Activated T-cell treated with anti-CD3 and anti-CD28 coated beads, Interleukin-2, amount 50 U/mL, for 72 hours (primary cell): ENCODE results near the gene ST6GAL1. TPM values are rescaled to one million over a fixed set of nuclear protein-coding genes. Genes with fewer than 3 reads are reported as not detected.

ENCODE experiments used
- ATAC-seq, 2 donors: fragments of 150-1000 bp; cut with Tn5 transposase; replicated peaks in 1 of 2; 2 replicates each; pipeline ENCODE4 v1.10.0; 2021; ENCODE audit warnings: moderate library complexity in 2 of 2, mild to moderate bottlenecking in 1 of 2
- DNase-seq, 2 donors: peaks; one replicate each; pipeline ENCODE4 v3.0.0; 2021 to 2022; ENCODE audit warnings: mixed read lengths in 1 of 2
- H3K27ac Mint-ChIP-seq: one replicate; pipeline ENCODE4 v1.8.0; 2022; ENCODE audit warnings: mild to moderate bottlenecking, moderate library complexity, mixed read lengths
- H3K27me3 Mint-ChIP-seq: one replicate; pipeline ENCODE4 v1.8.0; 2022; ENCODE audit warnings: low read depth, mixed read lengths
- H3K36me3 Mint-ChIP-seq, 2 donors: one replicate each; pipeline ENCODE4 v1.8.0; 2022; ENCODE audit warnings: mixed read lengths in 2 of 2, mild to moderate bottlenecking in 1 of 2; ENCODE audit not compliant: insufficient read depth in 2 of 2
- H3K4me1 Mint-ChIP-seq: one replicate; pipeline ENCODE4 v1.8.0; 2022; ENCODE audit warnings: low read depth, mixed read lengths
- H3K4me3 Mint-ChIP-seq, 2 donors: one replicate each; pipeline ENCODE4 v1.8.0; 2022; ENCODE audit warnings: mild to moderate bottlenecking in 2 of 2, mixed read lengths in 2 of 2, moderate library complexity in 2 of 2
- H3K9me3 Mint-ChIP-seq, 2 donors: one replicate each; pipeline ENCODE4 v1.8.0; 2022; ENCODE audit warnings: mixed read lengths in 2 of 2
- total RNA-seq, 2 donors: library from RNA; stranded (reverse); gene quantifications; one replicate each; pipeline ENCODE4 v1.2.3, GENCODE V29; 2022

ST6GAL1 gene
- total RNA-seq, 2 donors from 2014 or later = 98.1 to 104 TPM

DNA sequence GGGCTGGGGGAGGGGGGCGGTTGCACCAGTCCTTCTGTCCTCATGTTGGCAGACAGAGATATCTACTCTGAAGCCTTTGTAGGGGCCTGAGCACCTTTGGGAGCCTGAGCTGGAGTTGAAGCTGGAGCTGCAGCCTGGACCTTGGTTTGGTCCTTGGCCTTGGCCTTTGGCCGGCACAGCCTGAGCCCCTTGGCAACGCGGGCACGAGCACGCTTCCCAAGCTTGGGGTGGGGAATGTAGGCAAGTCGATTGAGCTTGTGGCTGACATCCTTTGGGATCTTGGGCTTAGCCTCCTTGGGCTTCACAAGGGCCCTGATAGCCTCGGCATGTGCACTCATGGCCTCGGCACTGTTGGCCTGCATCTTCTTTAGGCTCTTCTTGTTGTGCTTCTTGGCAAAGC, 8.1 kb upstream of the ST6GAL1 start:
- DNase-seq = no peak
- ATAC-seq = no peak
- H3K27ac Mint-ChIP-seq = no peak overlapping the region
- no peak overlapping the region for H3K4me3 Mint-ChIP-seq
- H3K9me3 Mint-ChIP-seq = no peaks in the 10 kb centered on the region
- peaks cover 10% of the 10 kb centered on the region for H3K4me1 Mint-ChIP-seq
- no peaks in the 10 kb centered on the region for H3K27me3 Mint-ChIP-seq
- H3K36me3 Mint-ChIP-seq = no peaks in the 10 kb centered on the region

DNA sequence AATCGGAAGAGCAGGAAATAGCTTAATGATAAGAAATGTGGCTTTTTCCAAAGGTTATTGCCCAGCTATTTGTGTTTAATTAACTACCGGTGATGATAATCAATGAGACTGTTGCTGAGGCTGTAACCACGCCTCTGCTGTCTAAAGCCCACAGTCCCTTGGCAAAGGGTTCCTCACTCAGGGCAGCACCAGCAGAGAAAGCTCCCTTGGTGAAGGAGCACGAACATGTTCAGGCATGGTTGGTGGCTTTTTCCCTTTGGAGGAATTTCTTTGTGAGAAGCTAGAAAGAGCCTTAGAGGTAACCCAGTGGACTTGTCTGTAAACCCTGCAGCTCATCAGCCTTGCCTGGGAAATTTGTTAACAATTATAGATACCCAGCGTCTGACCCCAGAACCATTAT, 7.5 kb upstream of the ST6GAL1 start:
- ATAC-seq (no peak), DNase-seq (no peak)
- Mint-ChIP-seq H3K36me3 (no peaks in the 10 kb centered on the region), H3K4me3 (no peak overlapping the region), H3K27ac (no peak overlapping the region), H3K9me3 (no peaks in the 10 kb centered on the region), H3K4me1 (peaks cover 8% of the 10 kb centered on the region), H3K27me3 (no peaks in the 10 kb centered on the region)

DNA sequence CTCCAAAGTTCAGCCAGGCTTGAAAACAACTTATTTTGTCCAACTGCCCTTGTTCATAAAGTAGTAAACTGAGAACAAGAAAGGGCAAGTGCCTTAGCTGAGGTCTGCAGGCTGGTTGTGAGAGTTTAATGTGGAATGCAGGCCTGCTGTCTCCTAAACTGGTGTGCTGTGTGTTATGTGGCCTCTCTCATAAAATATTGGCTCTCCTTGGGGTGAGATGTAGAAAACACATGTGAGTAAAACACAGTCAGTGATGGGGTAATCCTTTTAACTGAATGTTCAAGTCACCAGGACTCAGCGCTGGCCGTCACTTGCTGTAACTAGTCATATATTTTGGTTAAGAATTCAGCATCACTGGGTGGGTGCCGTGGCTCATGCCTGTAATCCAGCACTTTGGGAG, 7.1 kb upstream of the ST6GAL1 start:
- Mint-ChIP-seq H3K27me3 (no peaks in the 10 kb centered on the region), H3K4me1 (peaks cover 3% of the 10 kb centered on the region), H3K27ac (no peak overlapping the region), H3K9me3 (no peaks in the 10 kb centered on the region), H3K36me3 (no peaks in the 10 kb centered on the region), H3K4me3 (no peak overlapping the region)
- DNase-seq (no peak), ATAC-seq (no peak)

DNA sequence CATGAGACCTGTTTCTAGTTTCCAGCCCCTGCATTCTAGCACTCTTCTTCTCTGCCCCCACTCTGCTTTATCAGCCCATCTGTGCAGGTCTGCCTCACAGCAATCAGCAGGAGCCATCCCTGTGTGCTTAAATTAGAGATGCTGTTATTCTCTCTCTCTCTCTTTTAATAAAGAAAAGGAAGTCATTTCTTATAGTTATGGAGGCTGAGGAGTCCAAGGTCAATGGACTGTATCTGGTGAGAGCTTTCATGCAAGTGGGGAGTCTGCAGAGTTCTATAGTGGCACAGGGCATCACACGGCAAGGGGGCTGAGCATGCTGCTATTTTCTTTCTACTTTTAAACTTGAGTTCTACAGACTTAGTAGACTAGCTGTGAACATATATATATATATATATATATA, 4.5 kb upstream of the ST6GAL1 start:
- H3K36me3 Mint-ChIP-seq = peaks cover 0 to 4% of the 10 kb centered on the region in 2 donors
- DNase-seq = no peak
- H3K4me1 Mint-ChIP-seq = peaks cover 15% of the 10 kb centered on the region
- H3K27me3 Mint-ChIP-seq = no peaks in the 10 kb centered on the region
- ATAC-seq = no peak
- peak overlapping the region; percentile 20 for H3K27ac Mint-ChIP-seq
- H3K9me3 Mint-ChIP-seq = no peaks in the 10 kb centered on the region
- no peak overlapping the region for H3K4me3 Mint-ChIP-seq

DNA sequence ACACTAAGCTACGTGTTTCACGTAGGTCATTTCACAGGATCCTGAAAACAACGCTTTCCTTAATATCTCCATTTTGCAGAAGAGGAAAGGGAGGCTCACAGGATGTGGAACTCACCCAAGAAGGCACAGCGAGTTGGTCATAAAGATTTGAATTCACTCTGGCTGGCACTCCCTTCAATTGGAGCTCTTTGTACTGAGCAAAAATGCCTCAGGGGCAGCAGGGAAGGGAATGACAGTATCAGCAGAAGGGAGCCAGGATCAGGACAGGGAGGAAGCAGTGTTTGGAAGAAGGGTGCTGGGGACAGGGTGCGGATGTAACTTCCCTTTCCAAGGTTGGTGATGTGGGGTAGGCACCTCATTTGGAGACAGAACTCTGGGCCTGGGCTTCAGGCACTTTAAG, 1.1 kb upstream of the ST6GAL1 start:
- no peaks in the 10 kb centered on the region for H3K27me3 Mint-ChIP-seq
- peaks cover 13 to 15% of the 10 kb centered on the region in 2 donors for H3K36me3 Mint-ChIP-seq
- DNase-seq = no peak
- no peak overlapping the region for H3K27ac Mint-ChIP-seq
- peak overlapping the region in 1 of 2 donors; percentile 4 for H3K4me3 Mint-ChIP-seq
- peaks cover 34% of the 10 kb centered on the region for H3K4me1 Mint-ChIP-seq
- ATAC-seq = no peak
- H3K9me3 Mint-ChIP-seq = no peaks in the 10 kb centered on the region

DNA sequence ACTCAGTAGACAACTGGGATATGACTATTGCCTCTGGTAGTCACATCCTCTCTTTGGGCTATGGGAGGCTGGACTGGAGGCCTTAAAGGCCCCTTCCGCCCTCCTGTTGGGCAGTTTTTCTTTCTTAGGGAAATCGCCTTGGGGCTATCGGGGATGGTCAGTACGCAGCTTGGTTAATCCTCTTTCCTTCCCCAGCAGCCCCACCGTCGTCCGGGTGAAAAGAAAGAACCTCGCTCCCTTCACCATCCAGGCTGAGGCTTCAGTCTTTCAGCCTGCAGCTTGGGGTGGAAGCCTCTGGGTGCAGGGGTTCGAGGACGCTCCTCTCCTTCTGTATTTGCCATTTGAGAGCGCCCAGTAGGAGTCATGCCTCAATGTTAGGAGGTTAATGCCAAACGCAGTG, 641 bp upstream of the ST6GAL1 start:
- Mint-ChIP-seq H3K36me3 (peaks cover 15 to 17% of the 10 kb centered on the region in 2 donors), H3K27ac (peak overlapping the region; percentile 80), H3K27me3 (no peaks in the 10 kb centered on the region), H3K9me3 (no peaks in the 10 kb centered on the region), H3K4me3 (peak overlapping the region; percentile 90 to 96), H3K4me1 (peaks cover 34% of the 10 kb centered on the region)
- ATAC-seq (no peak), DNase-seq (no peak)

DNA sequence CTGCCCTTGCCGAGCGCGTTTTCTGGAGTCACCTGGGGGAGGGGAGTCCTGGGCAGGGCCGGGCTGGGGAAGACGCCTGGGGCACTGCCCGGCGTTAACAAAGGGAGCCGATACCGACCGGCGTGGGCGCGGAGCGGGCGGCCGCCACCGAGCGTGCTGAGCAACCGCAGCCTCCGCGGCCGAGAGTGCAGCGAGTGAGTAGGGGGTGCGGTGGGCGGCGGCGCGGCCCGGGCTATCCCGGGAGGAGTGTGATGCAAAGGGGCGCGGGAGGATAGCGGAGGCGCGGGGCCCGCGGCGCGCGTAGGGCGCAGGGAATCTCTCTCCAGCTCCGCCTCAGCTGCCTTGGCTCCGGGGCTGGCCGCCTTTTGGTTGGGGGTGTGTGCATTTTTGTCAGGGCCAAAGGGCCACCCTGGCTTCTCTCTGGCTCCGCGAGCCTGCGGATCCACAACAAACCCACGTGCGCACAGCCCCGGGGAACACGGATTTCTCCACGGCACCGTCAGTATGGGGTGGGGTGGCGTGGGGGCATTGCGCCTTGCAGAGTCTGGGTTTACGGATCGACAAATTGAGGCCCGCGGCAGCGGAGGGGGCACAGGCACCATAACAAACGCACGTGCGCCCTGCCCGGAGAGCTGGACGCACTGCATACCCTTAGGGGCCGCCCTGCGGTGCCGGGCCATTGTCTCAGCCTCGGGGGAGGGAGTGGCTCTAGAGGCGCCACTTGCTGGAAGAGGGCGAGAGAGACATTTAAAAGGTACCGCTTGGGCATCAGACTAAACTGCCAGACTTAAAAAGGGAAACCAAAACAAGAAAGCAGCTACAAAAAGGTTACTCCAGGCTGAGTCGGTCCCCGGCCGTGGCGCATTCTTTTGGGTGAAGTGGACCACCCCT, 560 bp downstream of the ST6GAL1 start:
- peaks cover 22 to 25% of the 10 kb centered on the region in 2 donors for H3K36me3 Mint-ChIP-seq
- no peaks in the 10 kb centered on the region for H3K27me3 Mint-ChIP-seq
- ATAC-seq (peak; percentile 80 to 83), DNase-seq (peak; percentile 75 to 81)
- no peaks in the 10 kb centered on the region for H3K9me3 Mint-ChIP-seq
- peak overlapping the region; percentile 90 to 96 for H3K4me3 Mint-ChIP-seq
- peaks cover 43% of the 10 kb centered on the region for H3K4me1 Mint-ChIP-seq
- H3K27ac Mint-ChIP-seq = peak overlapping the region; percentile 94

DNA sequence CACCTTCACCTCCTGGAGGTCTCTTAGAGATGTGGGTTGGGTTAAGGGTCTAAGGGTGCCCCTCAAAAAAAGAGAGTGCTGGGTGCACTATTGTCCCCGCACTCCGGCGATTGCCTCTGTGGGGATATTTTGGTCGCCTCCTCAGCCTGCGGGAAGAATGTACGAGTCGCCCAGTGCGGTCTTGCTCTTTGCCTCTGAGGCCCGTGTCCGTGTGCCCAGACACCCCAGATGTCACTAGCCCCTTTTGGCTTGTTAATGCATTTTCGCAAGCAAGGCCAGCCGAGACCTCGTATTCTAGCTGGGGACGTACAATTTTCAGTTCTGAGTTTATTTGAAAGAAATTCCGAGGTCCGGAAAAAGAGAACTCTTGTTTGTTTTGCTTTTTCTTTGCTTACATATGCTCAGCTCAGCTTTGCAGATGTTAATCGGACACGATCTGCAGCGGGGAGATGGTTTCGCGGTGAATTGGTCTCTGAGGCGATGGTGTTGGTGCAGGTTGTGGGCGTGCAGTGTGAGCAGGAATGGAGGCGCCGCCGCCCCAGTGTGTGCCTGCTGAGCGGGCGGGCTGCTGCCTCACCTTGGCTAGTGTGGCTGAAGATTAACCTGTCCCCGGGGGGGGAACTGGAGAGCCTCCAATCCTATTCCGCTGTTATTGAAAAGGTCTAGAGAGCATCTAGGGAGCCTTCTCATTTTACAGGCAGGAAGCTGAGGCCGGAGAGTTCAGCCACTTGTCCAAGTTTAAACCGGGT, 1.4 kb downstream of the ST6GAL1 start:
- H3K4me3 Mint-ChIP-seq = peak overlapping the region; percentile 90 to 96
- H3K27ac Mint-ChIP-seq = peak overlapping the region; percentile 94
- DNase-seq (peak; percentile 75 to 81), ATAC-seq (peak; percentile 59 to 68)
- no peaks in the 10 kb centered on the region for H3K9me3 Mint-ChIP-seq
- H3K4me1 Mint-ChIP-seq = peaks cover 43% of the 10 kb centered on the region
- peaks cover 22 to 25% of the 10 kb centered on the region in 2 donors for H3K36me3 Mint-ChIP-seq
- no peaks in the 10 kb centered on the region for H3K27me3 Mint-ChIP-seq

DNA sequence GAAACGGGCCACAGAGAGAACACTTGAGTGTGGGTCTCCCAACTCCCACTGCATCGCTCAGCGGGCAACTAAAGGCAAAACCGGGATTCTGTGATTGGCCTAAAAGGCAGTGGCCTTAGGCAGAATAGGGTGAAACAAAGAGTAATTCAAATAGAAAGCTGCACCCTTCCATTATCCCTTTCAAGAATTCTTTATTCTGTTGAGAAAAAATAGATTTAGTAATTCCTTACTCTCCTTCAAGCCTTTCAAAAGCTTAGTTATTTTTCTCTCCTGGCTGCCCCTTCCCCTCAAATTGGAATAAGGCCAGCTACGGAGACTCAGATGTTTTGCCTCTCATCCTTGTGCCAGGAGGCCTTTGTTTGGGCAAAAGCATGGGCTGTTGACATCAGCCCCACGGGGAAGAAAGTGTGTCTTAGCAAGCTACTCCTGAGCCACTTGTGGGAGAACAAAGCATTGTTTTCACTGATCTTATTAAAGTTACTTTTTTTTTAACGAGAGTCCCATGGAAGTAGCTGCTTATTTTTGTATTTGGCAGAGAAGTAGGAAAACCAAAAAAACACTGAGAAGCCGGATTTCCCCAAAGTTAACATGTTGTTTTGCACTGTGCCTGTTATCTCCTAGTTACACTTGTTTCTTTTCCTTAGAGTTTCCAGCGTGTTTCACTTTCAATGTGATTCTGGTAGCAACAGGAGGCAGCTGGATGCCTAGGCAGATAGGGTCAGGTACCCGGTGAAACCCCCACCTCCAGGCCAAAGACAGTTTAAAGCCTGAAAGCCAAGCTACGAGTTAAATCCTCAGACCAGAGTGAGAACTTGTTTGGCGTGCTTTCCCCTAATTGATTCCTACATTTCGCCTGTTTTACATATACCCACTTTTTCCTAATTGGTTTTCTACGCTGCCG, 2.2 kb downstream of the ST6GAL1 start:
- peaks cover 22 to 29% of the 10 kb centered on the region in 2 donors for H3K36me3 Mint-ChIP-seq
- no peak for ATAC-seq

DNA sequence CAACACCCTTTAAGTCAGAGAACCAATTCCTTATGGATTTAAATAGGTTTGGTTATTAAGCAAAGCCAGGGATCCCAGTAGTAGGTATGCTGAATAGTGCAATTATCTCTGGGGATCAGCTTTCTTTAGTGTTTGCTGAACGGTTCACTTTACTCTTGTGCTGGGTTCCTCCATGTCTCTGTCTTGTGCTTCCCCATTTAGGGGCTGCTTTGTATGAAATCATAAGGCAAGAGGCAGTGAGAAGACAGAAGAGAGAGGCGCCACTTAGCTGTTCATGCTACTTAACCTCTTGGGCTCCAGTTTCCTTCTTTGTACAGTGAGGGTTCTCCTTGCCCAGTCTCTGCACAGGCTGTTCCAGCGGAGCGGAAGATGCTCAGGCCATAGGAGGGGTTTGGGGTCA, 3.5 kb downstream of the ST6GAL1 start:
- no peaks in the 10 kb centered on the region for H3K9me3 Mint-ChIP-seq
- DNase-seq (no peak), ATAC-seq (no peak)
- H3K4me3 Mint-ChIP-seq = peak overlapping the region; percentile 90 to 96
- H3K27ac Mint-ChIP-seq = no peak overlapping the region
- no peaks in the 10 kb centered on the region for H3K27me3 Mint-ChIP-seq
- peaks cover 22 to 35% of the 10 kb centered on the region in 2 donors for H3K36me3 Mint-ChIP-seq
- H3K4me1 Mint-ChIP-seq = peaks cover 58% of the 10 kb centered on the region

More for the DNA sequence above, 2.2 kb downstream of the ST6GAL1 start:
- Mint-ChIP-seq H3K9me3 (no peaks in the 10 kb centered on the region), H3K27ac (peak overlapping the region; percentile 94), H3K4me3 (peak overlapping the region; percentile 90 to 96), H3K27me3 (no peaks in the 10 kb centered on the region), H3K4me1 (peaks cover 49% of the 10 kb centered on the region)
- DNase-seq = no peak

DNA sequence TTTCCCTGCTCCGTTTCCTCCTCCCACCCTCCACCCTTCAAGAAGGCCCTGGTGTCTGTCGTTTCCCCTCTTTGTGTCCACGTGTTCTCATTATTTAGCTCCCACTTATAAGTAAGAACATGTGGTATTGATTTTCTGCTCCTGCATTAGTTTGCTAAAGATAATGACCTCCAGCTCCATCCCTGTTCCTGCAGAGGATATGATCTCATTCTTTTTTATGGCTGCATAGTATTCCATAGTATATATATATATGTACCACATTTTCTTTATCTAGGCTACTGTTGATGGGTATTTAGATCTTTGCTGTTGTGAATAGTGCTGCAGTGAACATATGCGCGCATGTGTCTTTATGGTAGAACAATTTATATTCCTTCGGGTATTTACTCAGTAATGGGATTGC, 4.8 kb downstream of the ST6GAL1 start:
- Mint-ChIP-seq H3K36me3 (peaks cover 20 to 35% of the 10 kb centered on the region in 2 donors), H3K27me3 (no peaks in the 10 kb centered on the region), H3K27ac (no peak overlapping the region), H3K4me3 (no peak overlapping the region), H3K9me3 (no peaks in the 10 kb centered on the region), H3K4me1 (peaks cover 47% of the 10 kb centered on the region)
- DNase-seq (no peak), ATAC-seq (no peak)

DNA sequence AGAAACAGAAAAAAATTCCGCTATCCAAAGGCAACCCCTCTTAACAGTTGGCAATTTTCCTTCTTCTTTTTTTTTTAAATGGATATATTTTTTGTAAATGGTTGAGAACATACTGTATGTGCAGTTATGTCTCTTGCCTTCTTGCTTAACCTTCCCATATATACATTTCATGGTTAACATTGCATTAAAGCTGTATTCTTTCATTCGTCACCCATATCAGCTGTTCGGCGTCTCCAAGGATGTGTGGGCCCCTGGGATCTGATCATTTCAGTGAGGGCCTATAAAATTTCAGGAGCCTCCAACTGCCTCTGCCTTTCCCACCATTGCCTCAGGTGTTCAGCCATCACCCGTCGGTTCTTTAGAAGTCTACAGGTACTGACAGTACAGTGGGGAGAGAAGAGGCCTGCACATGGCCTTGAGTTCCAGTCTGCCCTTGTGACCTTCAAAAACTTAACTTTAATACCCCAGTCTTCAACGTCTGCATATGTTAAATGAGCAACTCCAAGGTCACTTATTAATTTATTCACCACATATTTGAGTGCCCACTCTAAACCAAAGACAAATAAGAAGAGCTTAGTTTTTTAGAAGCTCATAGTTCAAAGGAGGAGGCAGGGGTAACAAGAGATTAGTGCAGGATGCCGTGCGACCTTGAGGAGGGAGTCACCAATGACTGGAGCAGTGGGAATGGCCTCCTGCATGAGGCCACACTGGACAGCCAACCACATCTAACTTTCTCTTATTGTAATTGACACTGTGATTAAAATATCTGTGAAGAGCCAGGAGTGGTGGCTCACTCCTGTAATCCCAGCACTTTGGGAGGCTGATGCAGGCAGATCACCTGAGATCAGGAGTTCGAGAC, 6.9 kb downstream of the ST6GAL1 start:
- peaks cover 15 to 35% of the 10 kb centered on the region in 2 donors for H3K36me3 Mint-ChIP-seq
- H3K9me3 Mint-ChIP-seq = no peaks in the 10 kb centered on the region
- H3K4me3 Mint-ChIP-seq = no peak overlapping the region
- ATAC-seq (no peak), DNase-seq (no peak)
- H3K4me1 Mint-ChIP-seq = peaks cover 53% of the 10 kb centered on the region
- H3K27me3 Mint-ChIP-seq = no peaks in the 10 kb centered on the region
- no peak overlapping the region for H3K27ac Mint-ChIP-seq
